ENCODE results near the gene NPPC.

NPPC gene

DNA sequence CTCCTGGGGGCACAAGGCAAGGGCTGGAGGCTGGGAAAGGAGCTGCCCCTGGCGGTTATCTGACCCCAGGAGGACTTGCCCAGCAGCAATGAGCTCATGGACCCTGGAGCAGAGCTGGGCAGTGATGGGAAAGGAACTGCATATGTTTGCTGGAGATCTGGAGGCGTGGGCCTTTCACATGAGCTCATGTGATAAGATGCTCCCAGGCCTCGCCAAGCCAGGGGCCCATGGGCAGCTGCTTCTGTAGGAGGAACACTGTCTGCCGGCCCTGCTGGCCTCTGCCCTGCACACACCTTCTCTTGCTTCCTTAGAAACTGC is 9.0 kb upstream of the NPPC start:
- DNase-seq (ENCODE audit: low read depth, low spot score) = no peak

DNA sequence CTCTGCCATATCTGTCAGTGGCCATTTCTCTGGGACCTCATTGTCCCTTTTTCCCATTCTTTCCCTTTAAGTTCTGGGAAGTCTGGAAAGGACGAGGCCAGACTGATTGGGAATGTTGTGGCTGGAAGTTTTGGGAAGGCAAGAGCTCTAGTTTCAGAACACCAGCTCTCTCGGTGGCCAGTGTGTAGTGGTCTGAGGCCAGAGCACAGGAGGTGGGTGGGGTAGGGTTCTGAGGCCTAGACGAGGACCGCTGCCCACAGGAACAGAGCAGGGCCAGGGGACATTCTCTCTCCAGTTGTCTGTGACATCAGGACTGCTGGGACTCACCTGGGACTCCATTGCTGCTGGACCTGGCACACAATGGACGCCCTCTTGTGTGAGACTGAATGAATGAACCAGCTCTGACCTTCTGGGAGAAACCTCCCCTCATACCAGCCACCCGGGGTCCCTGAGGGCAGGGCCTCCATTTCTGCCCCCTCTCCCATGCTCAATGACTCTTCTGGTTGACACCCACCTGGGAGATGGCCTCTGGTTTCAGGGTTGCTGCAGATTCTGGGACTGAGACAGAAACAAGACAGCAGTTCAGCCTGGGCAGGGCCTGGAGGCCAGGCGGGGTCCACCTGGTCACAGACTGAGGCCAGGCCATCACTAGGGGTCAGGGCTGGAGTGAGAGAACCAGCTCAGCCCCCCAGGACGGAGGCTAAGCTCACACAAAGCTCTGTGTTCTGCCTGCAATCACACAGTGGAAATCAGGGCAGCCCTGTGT is 8.4 kb upstream of the NPPC start:
- no peak for DNase-seq (ENCODE audit: low read depth, low spot score)

DNA sequence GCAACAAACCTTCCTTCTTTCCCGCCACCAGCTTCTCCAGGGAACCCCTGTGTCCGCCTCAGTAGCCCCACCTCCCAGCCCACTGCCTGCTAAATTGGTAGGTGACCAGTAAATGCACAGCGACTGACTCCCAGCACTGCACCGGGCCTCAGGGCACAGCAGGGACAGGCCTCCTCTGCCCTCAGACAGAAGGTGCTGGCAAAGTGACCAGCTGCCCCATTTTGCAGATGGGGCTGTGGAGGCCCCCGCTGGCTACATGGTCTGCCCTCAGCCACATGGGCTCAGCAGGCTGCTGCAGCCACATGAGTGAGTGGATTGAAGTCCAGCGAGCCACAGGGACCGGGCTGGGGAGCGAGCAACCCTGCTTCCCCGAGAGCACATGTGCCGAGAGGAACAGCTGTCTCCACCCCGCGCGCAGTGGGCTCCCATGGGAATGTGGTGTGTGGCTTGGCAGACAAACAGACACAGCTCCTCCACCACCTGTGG is 7.8 kb upstream of the NPPC start:
- DNase-seq (ENCODE audit: low read depth, low spot score) = no peak

DNA sequence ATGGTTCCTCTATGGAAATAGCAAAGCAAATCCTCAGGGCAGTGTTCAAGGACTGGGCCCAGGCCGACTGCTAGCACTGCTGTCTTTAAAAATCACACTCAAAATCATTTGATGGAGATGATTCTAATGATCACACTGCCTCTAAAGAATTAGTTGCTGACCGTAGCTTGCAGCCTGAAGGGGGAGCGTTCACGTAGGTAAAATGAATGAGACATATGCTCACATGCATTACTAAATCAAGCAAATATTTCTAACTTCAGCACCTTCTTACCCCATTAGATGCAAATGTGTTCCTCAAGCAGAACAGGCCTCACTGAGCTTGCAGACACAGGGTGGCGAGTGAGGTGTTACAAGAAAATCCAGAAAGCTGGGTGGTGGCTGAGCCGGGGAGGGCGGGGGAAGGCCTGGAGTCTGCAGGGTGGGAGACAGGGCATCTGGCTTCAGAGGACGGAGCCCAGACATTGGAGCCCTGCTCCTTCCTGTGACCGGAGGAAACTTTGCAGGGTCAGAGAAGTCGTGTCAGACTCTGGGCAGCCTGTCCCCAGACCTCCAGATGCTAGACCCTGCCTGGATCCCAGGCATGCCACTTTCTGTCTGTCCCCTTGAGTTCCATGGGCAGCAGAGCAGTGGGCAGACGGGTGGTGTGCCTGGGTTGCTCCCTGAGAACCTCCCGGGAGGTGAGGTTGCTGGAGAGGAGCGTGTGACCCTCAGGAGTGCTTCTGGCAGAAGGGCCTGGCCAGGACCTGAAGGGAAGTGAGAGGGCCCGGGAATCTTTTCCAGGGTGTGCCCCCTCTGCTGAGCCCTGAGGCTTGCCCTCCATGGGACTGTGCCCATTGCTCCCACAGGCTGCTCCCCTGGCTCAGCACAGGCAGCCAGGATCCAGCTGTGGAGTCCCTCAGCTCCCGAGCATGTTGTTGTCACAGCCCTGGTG is 7.1 kb upstream of the NPPC start:
- DNase-seq (ENCODE audit: low read depth, low spot score) = no peak

DNA sequence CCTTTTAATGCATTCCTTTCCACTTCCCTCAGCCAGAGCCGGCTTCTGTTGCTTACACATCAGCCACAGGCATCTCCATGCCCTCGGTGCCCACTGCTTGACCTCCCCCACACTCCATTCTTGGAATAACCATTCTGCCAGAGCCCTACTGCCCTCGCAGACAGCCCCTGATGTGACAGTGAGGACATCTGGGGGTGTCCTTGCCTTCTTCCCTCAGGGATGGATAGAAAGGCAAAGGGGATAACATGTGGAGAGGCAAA is 6.4 kb upstream of the NPPC start:
- DNase-seq (ENCODE audit: low read depth, low spot score) = no peak

DNA sequence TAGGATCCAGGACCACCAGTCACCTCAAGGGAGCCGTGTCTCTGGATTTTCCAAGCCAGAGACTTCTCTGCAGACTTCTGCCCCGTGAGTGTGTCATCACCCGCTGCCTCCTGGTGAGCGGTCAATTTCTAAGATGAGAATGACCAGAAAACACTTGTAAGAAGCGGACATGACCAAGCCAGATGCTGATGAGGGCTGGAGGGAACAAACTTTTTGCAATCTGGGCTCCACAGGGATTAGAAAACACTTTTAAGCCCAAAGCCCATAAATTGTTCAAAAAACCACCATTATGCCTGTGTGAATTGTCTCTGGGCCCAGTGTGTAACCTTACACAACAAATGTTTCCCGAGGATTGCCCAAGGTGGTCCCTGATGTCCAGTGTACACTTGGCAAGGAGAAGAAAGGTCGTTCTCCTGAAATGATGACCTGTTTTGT is 5.3 kb upstream of the NPPC start:
- DNase-seq (ENCODE audit: low read depth, low spot score) = no peak

DNA sequence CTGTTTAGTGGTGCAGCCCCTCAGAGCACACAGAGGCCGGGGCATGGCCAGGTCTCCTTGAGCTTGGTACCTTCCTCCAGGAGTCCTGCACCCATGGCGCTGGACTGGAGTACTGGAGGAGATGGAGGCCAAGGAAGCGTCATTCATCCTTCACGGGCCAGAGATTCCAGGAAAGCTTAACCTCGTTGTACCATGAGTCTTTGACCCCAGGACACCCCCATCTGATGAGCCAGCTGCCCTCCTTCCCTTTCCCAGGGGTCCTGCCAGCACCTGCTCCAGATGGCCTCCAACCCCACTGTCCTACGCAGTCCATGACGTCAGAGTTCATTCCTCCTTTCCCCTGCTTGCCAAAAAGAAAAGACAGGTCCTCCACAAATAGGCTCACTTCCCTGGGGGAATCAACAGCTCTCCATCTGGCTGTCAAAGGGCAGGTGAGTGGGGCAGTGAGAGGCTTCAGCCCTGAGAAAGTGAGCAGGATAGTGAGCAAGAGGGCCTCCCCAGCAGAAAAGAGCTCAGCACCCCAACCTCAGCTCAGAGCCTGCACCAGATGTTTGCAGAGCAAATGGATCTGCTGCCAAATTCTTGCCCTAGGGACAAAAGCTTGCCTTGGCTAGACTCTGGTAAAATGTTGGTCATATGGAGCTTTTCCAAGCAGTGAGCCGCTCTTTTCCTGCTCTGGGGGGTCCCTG is 4.5 kb upstream of the NPPC start:
- no peak for DNase-seq (ENCODE audit: low read depth, low spot score)

DNA sequence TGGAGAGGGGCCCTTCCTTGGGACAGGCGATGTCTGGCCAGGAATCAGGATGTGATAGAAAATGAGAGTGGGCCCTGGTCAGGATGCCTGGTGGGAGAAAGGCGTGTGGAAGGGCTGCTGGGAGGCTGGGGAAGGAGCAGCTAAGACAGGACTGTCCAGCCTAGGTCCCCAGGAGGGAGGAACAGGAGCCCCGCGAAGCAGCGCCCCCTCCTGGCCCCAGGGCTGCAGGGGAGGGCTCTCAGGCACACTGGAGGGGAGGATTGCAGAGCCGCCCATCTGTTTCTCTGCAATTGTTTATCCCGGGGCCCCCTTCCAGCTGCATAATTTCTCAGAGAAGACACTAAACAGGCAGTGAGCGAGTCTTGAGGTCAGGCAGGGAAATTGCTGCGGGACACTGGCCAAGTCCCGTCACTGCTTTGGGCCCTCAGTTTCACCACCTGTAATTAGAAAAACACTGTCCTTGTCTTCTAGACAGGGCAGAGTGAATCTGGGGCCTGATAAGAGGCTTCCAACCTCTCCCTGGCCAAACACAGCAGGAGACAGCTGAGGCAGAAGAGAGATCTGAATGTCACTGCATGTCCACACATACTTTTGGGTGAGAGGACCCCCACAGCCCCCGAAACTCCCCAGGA is 3.9 kb upstream of the NPPC start:
- no peak for DNase-seq (ENCODE audit: low read depth, low spot score)

DNA sequence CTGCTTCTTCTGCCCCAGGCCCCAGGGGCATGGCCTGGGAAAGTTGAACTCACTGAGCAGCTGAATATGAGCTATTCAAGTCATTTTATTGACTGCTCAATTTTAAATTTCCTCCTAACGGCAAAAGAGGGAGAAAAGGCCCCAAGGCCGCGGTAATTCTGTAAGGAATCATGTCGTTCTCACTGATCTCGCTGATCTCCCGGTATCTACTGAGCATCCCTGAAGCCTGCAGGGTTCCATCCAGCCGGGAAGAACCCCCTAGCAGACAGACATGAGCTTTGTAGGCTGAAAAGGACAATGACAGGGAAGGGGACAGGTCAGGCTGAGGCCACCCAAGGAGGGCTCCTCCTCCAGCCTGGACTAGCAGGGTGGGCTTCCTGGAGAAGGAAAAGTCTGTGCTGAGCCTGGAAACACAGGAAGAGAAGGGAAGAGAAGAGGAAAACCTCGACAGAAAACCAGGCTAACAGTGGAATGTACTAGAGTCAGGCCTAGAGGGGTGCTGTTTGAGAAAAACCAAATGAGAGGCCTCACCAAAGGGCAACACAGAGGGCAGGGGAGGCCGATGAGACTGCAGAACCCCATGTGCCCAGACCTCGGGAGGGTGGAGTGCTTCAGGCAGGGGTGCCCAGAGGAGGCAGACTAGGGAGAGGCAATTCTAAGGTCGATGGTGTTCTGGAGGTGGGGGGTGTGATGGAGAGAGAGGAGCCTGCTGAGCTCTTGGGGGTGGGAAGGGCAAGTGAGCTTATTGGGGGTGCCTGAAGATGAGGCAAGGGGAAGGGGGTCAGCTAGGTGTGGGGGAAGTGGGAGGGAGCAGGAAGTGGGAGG is 2.9 kb upstream of the NPPC start:
- DNase-seq (ENCODE audit: low read depth, low spot score) = no peak

DNA sequence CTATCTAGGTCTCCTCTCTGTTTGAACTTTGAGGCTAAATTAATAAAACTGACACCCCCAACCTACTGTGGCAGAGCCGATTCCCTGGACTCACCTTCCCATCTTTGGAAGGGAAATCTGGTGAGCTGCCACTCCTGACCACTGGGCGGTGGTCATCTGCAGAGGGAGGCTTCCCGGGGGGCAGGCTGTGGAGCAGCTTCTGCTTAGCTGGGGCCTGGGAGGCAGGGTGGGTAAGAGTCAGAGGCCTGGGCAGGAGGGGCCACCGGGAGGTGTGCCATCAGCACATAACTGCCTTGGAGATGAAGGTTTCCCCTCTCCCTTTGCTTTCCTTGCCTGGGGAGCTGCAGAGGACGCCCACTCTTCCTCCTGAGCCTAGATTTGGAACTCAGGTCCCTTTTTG is 2.3 kb upstream of the NPPC start:
- no peak for DNase-seq (ENCODE audit: low read depth, low spot score)

DNA sequence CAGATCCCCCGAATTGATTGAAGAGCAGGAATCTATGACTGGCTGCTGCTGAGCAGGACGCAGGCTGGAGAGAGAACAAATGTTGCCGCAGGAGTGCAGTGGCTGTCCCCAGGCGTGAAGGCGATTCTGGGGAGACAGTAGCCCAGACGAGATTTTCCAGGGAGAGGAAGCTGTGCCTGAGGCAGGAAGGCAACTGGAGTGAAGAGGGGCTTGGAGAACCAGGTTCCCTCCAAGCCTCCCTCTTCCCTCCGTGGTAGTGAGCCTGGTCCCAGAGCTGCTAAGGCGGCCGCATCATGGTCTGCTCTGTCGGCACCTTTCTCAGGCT is 1.3 kb upstream of the NPPC start:
- no peak for DNase-seq (ENCODE audit: low read depth, low spot score)

DNA sequence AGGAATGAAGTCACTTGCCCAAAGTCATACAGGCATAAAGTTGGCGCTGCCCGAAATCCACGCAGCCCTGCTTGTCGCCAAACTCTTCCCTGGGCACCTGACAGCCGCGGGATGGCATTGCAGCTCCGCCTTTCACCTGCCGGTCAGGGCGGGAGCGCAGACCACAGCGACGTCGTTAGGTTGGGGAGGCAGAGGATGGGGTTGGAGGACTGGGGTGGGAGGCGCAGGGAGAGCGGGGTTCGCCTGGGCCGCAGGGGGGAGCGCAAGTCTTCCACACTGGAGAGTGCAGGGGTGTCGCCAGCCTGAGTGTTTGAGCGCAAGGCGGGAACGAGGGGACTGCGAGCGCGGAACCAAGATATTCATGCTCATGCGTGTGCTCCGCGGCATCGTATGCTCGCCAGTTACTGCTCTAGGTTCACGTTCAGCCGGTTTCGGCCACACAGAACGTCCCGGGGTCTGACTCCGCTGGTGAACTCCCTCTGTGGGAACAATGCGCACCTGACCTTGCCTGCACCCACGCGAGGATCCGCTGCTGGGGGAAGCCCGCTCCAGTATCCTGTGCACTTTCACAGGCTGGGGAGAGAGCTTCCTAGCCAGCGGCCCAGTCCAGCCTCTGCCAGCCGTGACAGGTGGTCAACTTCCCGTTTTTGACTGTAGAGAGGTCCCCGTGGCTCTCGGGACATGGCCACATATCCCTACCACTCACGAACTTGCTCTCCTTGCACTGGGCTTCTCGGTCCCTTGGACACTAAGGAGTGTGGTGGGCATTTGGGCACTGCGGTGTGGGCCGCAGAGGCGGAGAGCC is 767 bp upstream of the NPPC start:
- DNase-seq (ENCODE audit: low read depth, low spot score) = no peak

DNA sequence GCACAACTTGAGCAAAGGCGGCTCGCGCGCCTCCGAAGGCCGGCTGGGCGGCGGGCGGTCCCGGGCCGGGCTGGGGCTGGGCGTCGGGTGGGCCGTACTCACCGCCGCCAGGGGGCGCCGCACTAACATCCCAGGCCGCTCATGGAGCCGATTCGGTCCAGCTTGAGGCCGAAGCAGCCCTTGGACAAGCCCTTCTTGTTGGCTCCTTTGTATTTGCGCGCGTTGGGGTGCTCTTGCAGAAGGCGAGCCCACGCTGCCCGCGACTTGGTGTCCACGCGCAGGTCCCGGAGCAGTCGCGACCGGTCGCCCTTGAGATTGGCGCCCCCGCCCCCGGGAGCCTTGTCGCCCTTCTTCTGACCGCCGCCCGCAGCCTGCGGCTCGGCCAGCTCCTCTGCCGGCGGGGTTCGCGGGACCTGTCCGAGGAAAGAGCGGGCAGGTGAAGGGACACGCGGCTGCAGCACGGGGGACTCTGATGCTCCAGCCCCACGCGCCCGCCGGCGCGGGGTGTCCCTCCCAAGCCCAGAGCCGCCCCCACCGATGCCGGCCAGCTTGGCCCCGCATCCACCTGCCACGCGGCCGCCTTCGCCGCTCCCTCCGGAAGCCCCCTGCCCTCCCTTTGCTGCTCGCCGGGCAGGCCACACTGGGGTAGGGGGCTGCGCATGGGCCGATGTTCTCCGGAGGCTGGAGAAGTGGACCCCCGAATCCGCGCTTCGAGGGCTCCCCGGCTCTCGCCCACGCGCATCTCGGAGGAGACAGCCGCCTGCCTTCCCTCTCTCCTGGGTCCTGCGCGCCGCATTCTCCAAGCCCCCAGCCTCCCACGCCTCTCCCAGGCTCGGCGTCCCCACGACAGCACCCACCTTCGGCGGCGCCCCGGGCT is 655 bp downstream of the NPPC start:
- peak; percentile 62 for DNase-seq (ENCODE audit: low read depth, low spot score)

DNA sequence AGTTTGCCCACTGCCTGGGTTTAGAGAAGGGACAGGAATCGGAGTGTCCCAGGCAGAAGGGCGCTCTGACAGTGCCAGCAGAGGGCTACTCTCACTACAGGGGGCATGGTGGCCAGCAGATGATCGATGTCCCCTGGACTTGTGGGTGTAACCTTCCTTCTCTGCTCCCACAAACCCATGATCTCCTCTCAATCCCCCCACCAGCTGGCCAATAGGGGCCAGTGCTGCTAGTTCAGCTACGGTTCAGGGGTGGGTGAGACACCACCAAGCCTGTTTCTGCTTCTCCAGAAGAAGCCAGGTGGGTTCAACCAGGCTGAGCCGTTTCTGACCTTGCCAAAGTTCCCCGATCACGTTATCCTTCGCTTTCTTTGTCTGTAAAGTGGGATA is 1.3 kb downstream of the NPPC start:
- no peak for DNase-seq (ENCODE audit: low read depth, low spot score)

DNA sequence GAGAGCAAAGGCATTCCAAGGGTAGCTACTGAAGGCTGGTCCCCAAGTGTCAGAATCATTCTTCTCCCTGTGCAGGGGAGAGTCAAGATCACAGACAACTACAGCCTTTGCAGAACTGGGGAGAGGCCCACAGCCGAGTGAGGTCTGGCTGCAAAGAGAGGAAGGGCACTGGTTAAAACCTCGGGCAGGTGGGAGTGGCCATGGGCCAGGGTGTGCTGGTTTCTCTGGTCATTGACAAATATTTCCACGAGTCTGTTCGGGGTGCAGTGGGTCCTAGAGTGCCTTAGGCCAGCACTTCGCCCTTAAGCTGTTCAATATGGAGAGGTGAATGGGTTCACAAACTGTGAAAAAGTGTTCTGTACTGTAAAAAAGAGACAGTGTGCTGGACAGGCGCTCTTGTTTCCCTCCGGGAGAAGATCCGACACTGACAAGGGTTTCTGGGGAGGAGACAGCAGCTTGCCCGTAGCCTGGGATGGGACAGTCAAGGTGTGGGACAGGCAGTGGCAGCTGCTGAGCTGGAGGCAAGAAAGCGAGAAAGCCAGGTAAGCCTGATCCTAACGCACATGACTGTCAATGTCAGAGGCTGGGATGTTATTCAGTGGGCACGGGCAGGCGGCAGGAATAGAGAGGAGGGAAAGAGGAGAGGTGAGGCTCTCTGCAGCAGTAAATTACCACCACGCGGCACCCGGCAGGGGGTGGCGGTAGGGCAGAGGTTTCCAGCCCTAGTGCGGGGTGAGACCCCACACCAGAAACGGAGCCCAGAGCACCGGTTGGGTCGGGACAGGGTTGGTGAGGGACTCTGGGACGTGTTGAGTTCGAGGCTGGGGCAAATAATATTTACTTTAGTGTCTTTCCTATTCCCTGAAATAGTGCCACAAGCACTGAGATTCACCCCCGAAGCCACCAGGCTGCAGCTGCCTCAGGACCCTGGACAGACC is 2.0 kb downstream of the NPPC start:
- DNase-seq (ENCODE audit: low read depth, low spot score) = no peak

DNA sequence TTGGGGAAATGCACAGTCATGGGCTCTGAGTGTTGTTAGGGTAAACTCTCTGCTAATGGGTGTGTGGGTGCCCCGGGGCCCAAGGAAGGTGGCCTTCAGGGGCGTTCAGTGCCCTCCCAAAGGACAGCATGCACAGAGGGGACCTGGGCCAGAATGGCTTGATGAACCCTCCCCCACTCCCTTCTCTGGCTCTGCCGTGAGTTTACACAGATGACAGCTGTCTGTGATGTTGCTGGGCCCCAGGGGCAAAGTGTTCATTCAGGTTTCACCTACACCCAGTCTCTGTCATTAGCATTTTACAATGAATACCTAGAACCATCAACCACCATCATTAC is 3.2 kb downstream of the NPPC start:
- DNase-seq (ENCODE audit: low read depth, low spot score) = no peak

DNA sequence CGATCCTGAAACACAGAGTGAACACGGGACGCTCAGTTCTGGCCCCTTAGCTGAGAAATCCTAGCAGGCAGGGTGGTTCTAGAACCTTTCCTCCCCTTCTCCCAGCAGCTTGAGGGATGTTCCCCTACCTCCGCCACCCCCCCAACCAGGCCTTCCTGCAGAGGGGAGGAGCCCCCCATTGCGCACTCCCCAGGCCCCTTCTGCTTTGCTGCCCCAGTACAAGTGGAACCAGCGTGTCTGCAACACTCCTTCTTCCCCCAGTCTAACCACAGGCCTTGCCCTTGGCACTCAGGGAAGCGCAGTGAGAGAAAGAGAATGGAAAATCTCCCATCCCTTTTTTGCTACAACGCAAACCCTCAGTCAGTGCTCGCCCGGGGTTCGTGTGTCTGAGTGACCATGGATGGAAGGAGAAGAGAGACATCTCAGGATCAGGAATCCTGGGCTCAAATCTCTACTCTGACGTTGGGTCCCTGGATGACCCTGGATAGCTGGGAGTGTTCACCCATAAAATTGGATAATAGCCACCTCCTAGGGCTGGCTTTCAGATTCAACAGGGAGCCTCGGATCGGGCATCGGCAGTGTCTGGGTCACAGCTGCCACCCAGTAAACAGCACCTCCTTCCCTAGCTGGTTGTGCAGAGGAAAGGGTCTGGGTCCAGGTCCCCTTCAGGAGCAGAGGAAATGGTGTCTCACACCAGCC is 3.7 kb downstream of the NPPC start:
- no peak for DNase-seq (ENCODE audit: low read depth, low spot score)

DNA sequence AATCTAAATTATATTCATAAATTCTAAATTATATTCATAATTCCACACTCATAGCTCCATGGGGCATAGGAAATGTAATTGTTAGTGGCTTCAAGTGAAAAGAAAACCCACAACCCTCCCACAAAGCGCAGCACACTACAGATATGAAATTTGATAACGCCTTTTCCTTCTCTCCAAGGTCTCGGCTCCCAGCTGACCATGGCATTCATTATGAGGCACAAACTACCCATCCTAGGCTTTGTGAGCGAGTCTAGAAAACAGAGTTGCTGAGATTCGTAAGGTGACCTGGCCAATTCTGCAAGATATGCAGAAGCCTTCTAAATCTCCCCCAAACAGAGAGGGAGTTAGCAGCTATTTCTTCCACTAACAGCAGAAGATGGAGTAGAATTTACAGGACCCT is 5.4 kb downstream of the NPPC start:
- DNase-seq (ENCODE audit: low read depth, low spot score) = no peak
